K562 (cell line): ENCODE measurements around the gene HPX. TPM values are rescaled to one million over a fixed set of nuclear protein-coding genes. Genes with fewer than 3 reads are reported as not detected.

Experiments
- ARNT ChIP-seq, 2 experiments: fragments of 450-650 bp; IDR thresholded peaks; 2 replicates each; pipeline ENCODE4 v1.6.1; 2016; ENCODE audit warnings: mild to moderate bottlenecking in 1 of 2
- CHCHD3 ChIP-seq: fragments of 250-450 bp; sonication (Bioruptor Pico); IDR thresholded peaks from 2 replicates; pipeline ENCODE4 v2.1.2; 2022; ENCODE audit warnings: mild to moderate bottlenecking
- CREB1 ChIP-seq, 2 experiments: sonication (generic) in 1 of 2; formaldehyde crosslinking in 1 of 2; IDR thresholded peaks; 2 replicates each; pipeline versions ENCODE4 v1.6.1 to v1.8.0; 2012 to 2022; ENCODE audit warnings: inconsistent platforms in 1 of 2, mild to moderate bottlenecking in 1 of 2, missing genetic modification reagents in 1 of 2, moderate library complexity in 1 of 2
- DACH1 ChIP-seq: fragments of 450-650 bp; IDR thresholded peaks from 2 replicates; pipeline ENCODE4 v1.6.1; 2018; ENCODE audit not compliant: partially characterized antibody
- EGR1 ChIP-seq: fragments of 450-650 bp; conservative IDR thresholded peaks from 2 replicates; pipeline ENCODE4 v1.6.1; 2017; ENCODE audit warnings: mild to moderate bottlenecking
- FOXK1 ChIP-seq: sonication (generic); formaldehyde crosslinking; IDR thresholded peaks from 2 replicates; pipeline ENCODE4 v1.8.0; 2022; ENCODE audit warnings: missing genetic modification reagents, mild to moderate bottlenecking, borderline replicate concordance
- HDAC6 ChIP-seq: IDR thresholded peaks from 2 replicates; pipeline ENCODE4 v1.6.1; 2012; ENCODE audit warnings: low read depth, mild to moderate bottlenecking, control low read depth, inconsistent platforms, low read length, moderate library complexity
- HMGN3 ChIP-seq: IDR thresholded peaks from 2 replicates; pipeline ENCODE4 v1.6.1; 2011; ENCODE audit warnings: borderline replicate concordance, low read depth, mild to moderate bottlenecking, mixed read lengths, low read length; ENCODE audit not compliant: insufficient read length; ENCODE audit errors: extremely low read depth
- IRF2 ChIP-seq: sonication (generic); formaldehyde crosslinking; IDR thresholded peaks from 2 replicates; pipeline ENCODE4 v1.8.1; 2022; ENCODE audit warnings: mild to moderate bottlenecking, missing genetic modification reagents
- L3MBTL2 ChIP-seq: fragments of 450-650 bp; IDR thresholded peaks from 2 replicates; pipeline ENCODE4 v1.6.1; 2016; ENCODE audit warnings: mild to moderate bottlenecking, moderate library complexity
- NRF1 ChIP-seq, 2 experiments: fragments of 450-650 bp; IDR thresholded peaks in 1 of 2; conservative IDR thresholded peaks in 1 of 2; 2 replicates each; pipeline ENCODE4 v1.6.1; 2014; ENCODE audit warnings: mild to moderate bottlenecking in 2 of 2
- OTX1 ChIP-seq: fragments of 450-650 bp; formaldehyde crosslinking; IDR thresholded peaks from 2 replicates; pipeline ENCODE4 v1.4.0; 2022; ENCODE audit warnings: mild to moderate bottlenecking
- PHTF2 ChIP-seq: fragments of 250-450 bp; sonication (Bioruptor Pico); IDR thresholded peaks from 2 replicates; pipeline ENCODE4 v1.5.0; 2021; ENCODE audit warnings: mild to moderate bottlenecking
- PML ChIP-seq: IDR thresholded peaks from 2 replicates; pipeline ENCODE4 v1.6.1; 2012; ENCODE audit warnings: low read length, inconsistent platforms
- SETDB1 ChIP-seq: IDR thresholded peaks from one replicate; pipeline ENCODE4 v1.6.1; 2012; ENCODE audit warnings: low read length, control low read depth, inconsistent platforms
- SIX5 ChIP-seq, 2 experiments: IDR thresholded peaks; 2 replicates each; pipeline ENCODE4 v1.6.1; 2011; ENCODE audit warnings: low read length in 2 of 2, borderline replicate concordance in 1 of 2, low read depth in 1 of 2, mild to moderate bottlenecking in 1 of 2, moderate library complexity in 1 of 2; ENCODE audit not compliant: insufficient read depth in 1 of 2
- SMAD3 ChIP-seq: fragments of 450-650 bp; formaldehyde crosslinking; conservative IDR thresholded peaks from 2 replicates; pipeline ENCODE4 v1.4.0; 2020; ENCODE audit warnings: mild to moderate bottlenecking
- SRSF3 ChIP-seq: fragments of 200-400 bp; formaldehyde crosslinking; IDR thresholded peaks from 2 replicates; pipeline ENCODE4 v1.6.1; 2016; ENCODE audit warnings: mild to moderate bottlenecking, low read length, moderate library complexity; ENCODE audit not compliant: insufficient read depth
- TEAD4 ChIP-seq, 2 experiments: sonication (generic) in 1 of 2; formaldehyde crosslinking in 1 of 2; IDR thresholded peaks; 2 replicates each; pipeline versions ENCODE4 v1.6.1 to v1.8.0; 2012 to 2022; ENCODE audit warnings: borderline replicate concordance in 1 of 2, inconsistent platforms in 1 of 2, low read length in 1 of 2, mild to moderate bottlenecking in 1 of 2, missing genetic modification reagents in 1 of 2
- TFE3 ChIP-seq: fragments of 450-650 bp; formaldehyde crosslinking; IDR thresholded peaks from 2 replicates; pipeline ENCODE4 v1.4.0; 2020; ENCODE audit warnings: mild to moderate bottlenecking, mixed read lengths
- ZEB2 ChIP-seq: fragments of 450-650 bp; IDR thresholded peaks from 2 replicates; pipeline ENCODE4 v1.6.1; 2016
- ZFP36 ChIP-seq: fragments of 150-350 bp; IDR thresholded peaks from 2 replicates; pipeline ENCODE4 v1.6.1; 2018; ENCODE audit warnings: low read length, low read depth; ENCODE audit not compliant: partially characterized antibody
- ZNF12 ChIP-seq: sonication (generic); formaldehyde crosslinking; IDR thresholded peaks from 2 replicates; pipeline ENCODE4 v1.4.0; 2020; ENCODE audit warnings: mild to moderate bottlenecking, missing genetic modification reagents
- ZNF133 ChIP-seq: fragments of 250-450 bp; sonication (Bioruptor Pico); IDR thresholded peaks from 2 replicates; pipeline ENCODE4 v1.4.0; 2020; ENCODE audit warnings: mild to moderate bottlenecking
- ZNF24 ChIP-seq: fragments of 450-650 bp; IDR thresholded peaks from 2 replicates; pipeline ENCODE4 v1.6.1; 2016
- ZNF316 ChIP-seq: fragments of 450-650 bp; IDR thresholded peaks from 2 replicates; pipeline ENCODE4 v1.6.1; 2016
- polyA plus RNA-seq, 8 experiments: library from polyadenylated mRNA; depleted of rRNA in 4 of 8; stranded (reverse) in 5 of 8; unstranded in 3 of 8; fragments of >200 nt; fragmentation: Nextera tagmentation in 2 of 8; fragmentation: Illumina TruSeq in 1 of 8; extraction: Ambion mirVana in 2 of 8; extraction: Trizol in 1 of 8; gene quantifications; 2 replicates each; pipeline versions ENCODE4 v1.2.1 to v1.2.3, GENCODE V29; 2011 to 2014; ENCODE audit warnings: inconsistent platforms in 1 of 8, missing spikeins in 1 of 8
- total RNA-seq, 7 experiments: library from RNA; depleted of rRNA in 6 of 7; stranded (reverse); fragments of >200 nt in 6 of 7; fragmentation: Illumina TruSeq in 2 of 7; extraction: Trizol in 2 of 7; gene quantifications; 2 replicates each; pipeline versions ENCODE4 v1.2.1 to v1.2.3, GENCODE V29; 2011 to 2021; ENCODE audit warnings: low replicate concordance in 1 of 7
- TF ChIP-seq, protein P1 (sequence below): sonication (generic); formaldehyde crosslinking; IDR thresholded peaks from 2 replicates; pipeline ENCODE4 v1.8.0; 2023; ENCODE audit warnings: mild to moderate bottlenecking, missing genetic modification reagents

HPX gene
- total and polyA plus RNA-seq, 9 of the 15 experiments (the other 6 are each of a cell fraction or from before 2014, with no cell fraction given): 0.12 to 1.2 (median 0.49) TPM; not detected in 1

- TF ChIP-seq HMGN3: peak; percentile 68
- no peak for TF ChIP-seq DACH1
- TF ChIP-seq CREB1 (IDR thresholded peaks at IDR 0.05): peak; percentile 98
- TF ChIP-seq CREB1 (CRISPR knock-in tag; IDR thresholded peaks at IDR 0.05): peak; percentile 98
- TF ChIP-seq NRF1 (conservative IDR thresholded peaks at IDR 0.05 in 1 of 2, IDR thresholded peaks at IDR 0.05 in 1 of 2): peak; percentile 88 to 91
- no peak for TF ChIP-seq SETDB1
- TF ChIP-seq ZFP36: no peak
- no peak for TF ChIP-seq SRSF3
- TF ChIP-seq FOXK1 (CRISPR knock-in tag): no peak
- no peak for TF ChIP-seq ARNT (IDR thresholded peaks at IDR 0.05)
- TF ChIP-seq PHTF2: no peak
- no peak for TF ChIP-seq OTX1
- 0 out of 2 replicates have a peak, but pooled peaks have one; percentile 14 for TF ChIP-seq EGR1
- no peak for TF ChIP-seq HDAC6
- no peak for TF ChIP-seq CHCHD3 (CRISPR knock-in tag)
- TF ChIP-seq SIX5 (IDR thresholded peaks at IDR 0.05; ENCODE audit: borderline replicate concordance in 1 of 2, insufficient read depth in 1 of 2, low read depth in 1 of 2, low read length in 2 of 2): peak; percentile 34 to 56; a peak in 2 of 4 replicates
- TF ChIP-seq L3MBTL2: peak; percentile 82
- TF ChIP-seq IRF2: no peak
- TF ChIP-seq ZNF316: no peak
- TF ChIP-seq TFE3: no peak
- TF ChIP-seq ZNF12 (CRISPR knock-in tag): no peak
- TF ChIP-seq PML: peak; percentile 85; the same call in 1 of the 2 replicates
- TF ChIP-seq ZNF24: peak; percentile 37; the same call in 1 of the 2 replicates
- no peak for TF ChIP-seq ZNF133
- peak; percentile 90 for TF ChIP-seq ZEB2
- no peak for TF ChIP-seq TEAD4 (IDR thresholded peaks at IDR 0.05; ENCODE audit: low read length)
- no peak for TF ChIP-seq TEAD4 (CRISPR knock-in tag; IDR thresholded peaks at IDR 0.05; ENCODE audit: borderline replicate concordance)
- TF ChIP-seq SMAD3 (CRISPR knock-in tag): no peak
- TF ChIP-seq, protein P1, sequence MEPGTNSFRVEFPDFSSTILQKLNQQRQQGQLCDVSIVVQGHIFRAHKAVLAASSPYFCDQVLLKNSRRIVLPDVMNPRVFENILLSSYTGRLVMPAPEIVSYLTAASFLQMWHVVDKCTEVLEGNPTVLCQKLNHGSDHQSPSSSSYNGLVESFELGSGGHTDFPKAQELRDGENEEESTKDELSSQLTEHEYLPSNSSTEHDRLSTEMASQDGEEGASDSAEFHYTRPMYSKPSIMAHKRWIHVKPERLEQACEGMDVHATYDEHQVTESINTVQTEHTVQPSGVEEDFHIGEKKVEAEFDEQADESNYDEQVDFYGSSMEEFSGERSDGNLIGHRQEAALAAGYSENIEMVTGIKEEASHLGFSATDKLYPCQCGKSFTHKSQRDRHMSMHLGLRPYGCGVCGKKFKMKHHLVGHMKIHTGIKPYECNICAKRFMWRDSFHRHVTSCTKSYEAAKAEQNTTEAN (CRISPR knock-in tag): no peak
These were observed 40.5 kb upstream of the HPX start, which contains the start of the genes ARFIP2 and TIMM10B (continued) for GRCh38 chr11:6481012-6481923.
